GM21529 (cell line): Measurements from ENCODE around the gene KLHL21.
A peak's percentile ranks its signal among the peaks of the same experiment; 100 is the strongest.
"Not testable (repeated sequence)": the region's sequence is repeated elsewhere in the genome, so short reads cannot be mapped to it uniquely, and the experiment has no call there.

Source experiments
- ATAC-seq: cut with Tn5 transposase; IDR thresholded peaks from one replicate; pipeline ENCODE4 v1.9.1; 2021; ENCODE audit not compliant: unreplicated experiment

KLHL21 gene

DNA sequence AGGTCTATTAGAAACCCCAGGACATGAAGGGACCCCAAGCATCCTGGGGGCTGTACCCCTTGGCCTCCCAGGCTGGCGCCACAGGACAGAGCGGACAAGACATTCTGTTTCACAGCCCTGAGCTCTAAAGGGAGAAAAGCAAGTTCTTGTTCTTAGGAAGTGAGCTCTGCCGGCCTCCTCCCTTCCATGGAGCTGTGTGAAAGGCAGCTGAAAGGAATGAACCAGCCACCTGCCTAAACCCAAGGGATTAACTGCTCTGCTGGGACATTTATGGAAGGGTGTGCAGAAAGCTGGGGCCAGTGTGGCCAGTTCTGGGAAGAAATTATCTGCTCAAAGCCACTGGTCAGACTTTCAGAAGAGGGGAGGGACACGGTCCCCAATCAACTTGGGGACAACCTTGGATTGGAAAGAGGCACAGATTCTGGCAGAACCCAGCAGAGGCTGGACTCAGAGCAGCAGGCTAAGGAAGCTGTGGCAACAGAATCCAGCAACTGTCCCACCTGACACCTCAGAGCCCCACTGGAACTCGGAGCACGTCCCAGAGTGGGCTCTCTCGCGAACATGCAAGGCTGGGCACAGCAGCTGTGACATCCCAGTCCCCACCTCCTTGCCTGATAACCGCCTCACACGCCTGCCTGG is 2.1 kb downstream of the KLHL21 start:
- ATAC-seq, result peak; percentile 2

DNA sequence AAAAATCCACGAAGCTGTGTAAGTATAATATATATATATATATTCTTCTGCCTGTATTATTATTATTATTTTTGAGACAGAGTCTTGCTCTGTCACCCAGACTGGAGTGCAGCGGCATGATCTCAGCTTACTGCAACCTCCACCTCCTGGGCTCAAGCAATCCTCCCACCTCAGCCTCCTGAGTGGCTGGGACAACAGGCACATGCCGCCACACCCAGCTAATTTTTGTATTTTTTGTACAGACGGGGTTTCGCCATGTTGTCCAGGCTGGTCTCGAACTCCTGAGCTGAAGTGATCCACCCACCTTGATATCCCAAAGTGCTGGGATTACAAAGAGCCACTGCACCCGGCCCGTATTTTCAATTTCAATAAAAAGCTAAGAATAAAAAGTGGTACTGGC is 2.7 kb downstream of the KLHL21 start:
- not testable (repeated sequence) for ATAC-seq

DNA sequence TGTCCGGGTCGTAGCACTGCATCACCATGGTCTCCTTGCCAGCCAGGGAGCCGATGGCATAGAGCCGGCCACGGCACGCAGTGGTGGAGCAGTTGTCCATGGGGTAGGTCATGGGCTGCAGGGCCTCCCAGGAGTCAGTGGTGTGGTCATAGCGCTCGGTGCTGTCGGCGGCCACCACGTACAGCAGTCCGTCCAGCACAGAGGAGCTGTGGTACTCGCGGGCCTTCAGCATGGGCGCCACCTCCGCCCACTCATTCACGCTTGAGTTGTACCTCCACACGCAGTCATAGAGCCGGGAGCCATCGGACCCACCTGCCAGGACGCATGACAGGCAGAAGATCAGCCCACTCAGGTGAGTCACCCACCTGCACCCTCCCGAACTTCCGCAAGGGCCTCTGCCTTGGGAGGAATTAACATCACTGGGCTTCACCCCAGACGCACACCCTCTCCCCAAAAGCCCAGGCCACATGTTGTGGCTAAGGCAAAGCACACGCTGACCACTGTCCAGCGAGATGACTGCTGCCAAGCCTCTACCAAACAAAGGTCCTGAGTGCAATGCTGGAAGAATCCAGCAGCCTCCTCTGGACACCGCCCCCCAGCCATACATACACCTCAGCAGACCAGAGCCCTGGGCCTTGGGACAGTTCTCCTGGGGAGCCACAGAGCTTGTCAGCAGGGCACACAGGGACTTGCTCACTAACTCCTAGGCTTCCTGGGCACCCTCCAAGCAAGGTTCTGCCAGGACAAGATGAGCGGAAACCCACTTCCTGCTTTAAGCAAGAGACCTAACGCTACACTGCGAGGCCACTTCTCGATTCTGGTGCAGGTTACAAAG is 3.3 kb downstream of the KLHL21 start:
- no peak for ATAC-seq

DNA sequence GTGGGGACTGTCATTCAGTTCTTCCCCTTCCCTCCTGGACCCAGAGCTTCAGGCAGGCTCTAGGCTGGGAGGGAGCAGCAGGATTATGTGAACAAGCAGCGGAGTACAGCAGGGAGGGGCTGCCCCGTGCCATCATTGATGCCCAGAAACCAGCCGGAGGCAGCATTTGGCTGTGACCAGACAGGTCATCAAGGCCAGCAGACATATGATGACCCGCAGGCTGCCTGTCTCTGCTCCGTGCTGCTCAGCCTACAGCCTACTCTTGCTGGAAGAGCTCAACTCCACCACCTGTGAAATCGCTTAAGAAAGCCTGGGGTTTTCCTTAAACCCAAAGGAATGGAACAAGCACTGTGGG is 4.9 kb downstream of the KLHL21 start:
- no peak for ATAC-seq

DNA sequence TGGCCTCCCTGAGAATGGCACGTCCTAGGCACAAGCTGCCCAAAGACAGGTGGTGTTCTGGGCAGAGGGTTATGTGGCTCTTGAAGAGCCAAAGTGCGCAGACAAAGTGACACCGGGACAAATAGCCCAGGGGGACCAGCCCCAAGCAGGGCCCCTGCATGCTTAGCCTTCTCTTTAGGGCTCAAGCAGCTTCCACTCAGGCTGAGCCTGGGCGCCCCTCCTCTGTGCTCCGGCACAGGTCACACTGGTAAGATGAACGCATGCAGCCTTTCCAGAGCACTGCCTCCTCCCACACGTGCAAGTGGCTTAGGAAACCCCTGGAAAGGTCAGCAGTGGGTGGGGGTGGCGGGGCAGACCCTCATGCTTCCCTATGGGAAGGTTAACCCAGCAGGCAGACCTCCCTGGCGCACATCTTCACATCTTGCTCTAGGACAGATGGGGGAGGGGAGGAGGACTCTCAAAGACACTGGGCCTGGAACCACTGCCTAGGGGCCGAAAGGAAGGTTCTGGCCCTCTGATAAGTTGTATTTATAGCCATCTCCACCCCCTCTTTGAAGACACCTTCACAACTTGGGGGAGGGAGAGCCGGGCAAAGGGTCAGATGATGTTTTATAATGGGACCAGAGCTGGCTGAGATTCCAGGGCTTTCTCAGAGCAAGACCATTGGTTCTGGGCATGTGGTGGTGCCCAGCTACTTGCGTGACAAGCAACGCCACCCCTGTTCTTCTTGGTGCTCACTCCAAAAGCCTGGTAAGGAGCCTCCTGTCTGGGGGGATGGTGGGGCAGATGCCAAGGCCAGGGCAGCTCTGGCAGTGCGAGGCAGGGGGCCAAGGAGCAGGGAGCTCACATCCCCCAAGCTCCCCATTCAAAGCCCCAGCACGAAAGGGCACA is 5.5 kb downstream of the KLHL21 start:
- no peak for ATAC-seq

DNA sequence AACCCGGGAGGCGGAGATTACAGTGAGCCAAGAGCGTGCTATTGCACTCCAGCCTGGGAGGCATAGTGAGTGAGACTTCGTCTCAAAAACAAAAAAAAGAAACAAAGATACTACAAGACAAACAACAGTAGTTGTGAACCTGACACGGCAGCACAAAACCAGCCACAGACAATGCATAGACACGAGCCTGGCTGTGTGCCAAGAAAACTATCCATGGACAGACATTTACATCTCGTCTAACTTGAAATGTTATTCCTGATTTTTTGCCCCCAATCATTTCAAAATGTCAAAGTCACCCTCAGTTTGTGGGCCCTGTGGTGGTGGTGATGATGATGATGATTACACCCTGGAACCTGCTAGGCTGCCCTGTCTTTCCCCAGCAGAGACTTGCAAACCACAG is 6.3 kb downstream of the KLHL21 start:
- ATAC-seq, result no peak

DNA sequence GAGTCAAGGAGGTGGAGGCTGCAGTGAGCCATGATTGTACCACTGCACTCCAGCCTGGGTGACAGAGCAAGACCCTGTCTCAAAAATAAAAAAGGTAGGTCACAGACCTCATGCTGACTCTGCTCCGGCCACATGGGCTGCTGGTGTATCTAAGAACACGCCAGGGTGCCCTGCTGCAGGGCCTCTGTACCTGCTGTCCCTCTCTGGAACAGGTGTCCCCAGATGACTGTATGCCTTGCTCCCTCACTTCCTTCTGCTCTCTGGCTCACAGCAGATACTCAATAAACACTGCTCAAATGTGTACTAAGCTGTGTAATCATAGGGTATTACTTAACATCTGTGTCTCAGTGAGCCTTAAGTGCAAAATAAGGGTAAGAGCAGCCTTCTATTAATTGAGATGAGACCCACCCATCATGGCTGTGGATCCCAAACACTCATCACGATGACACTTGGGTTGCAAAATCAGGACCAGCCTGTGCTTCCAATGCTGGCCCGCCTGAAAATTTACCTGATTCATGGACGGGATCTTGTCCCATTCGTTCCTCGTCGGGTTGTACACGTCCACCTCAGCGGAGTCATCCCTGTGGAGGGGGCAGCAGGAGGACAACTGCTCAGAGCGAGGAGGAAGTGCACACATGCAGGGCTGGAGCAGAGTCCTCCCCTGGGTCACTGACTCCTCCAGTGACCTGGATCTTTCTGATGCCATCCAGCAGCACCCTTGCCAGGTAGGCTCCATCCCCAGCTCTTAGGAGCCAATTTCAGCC is 7.5 kb downstream of the KLHL21 start:
- ATAC-seq, result no peak

DNA sequence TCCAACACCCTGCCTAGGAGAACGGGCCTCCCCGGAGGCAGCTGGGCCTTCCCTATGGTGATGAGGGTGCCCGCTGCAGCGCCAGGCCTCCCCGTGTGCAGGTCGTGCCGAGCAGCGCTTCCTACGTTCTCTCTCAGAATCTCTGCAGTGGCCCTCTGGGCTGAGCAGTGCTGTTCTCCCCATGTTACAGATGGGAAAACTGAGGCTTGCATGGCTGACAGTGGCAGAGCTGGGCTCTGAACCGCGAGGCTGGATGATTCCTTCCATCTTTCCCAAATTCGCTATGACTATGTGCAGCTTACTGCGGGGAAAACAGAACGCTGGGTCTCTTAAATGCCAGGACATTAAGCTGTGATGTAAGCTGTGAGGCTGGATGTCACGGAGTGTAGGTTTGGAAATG is 8.9 kb downstream of the KLHL21 start:
- no peak for ATAC-seq

DNA sequence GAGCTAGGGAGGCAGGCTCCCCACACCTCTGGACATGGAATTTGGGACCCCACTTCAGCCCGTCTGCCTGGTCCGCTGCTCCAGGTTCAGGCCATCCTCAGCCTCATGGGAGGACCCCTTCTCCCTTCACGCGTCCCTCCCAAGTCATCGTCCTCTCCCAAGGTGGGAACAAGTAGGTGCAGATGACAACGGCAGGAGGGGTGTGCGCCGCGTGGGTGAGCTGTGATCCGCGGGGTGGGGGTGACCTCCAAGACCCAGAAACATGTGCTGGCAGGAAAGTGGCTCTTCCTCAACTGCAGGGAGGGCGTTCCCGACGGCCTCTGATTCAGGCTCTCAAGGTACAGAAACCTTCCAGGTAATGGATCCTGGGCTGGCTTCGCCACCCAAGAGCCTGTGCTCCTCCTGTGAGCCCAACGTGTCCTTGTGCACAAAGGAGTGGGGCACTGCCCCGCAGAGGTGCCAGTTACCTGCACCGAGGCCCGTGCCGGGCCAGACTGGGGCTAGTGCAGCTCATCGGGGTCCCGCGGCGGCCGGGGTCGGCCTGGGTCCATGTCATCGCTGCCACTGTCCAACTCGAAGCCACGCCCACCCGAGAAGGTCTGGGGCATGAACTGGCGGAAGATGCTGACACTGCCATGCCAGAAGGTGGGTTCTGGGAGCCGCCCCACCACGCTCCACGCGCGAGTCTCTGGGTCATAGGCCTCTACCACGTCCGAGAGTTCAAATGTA is 9.6 kb downstream of the KLHL21 start:
- no peak for ATAC-seq

DNA sequence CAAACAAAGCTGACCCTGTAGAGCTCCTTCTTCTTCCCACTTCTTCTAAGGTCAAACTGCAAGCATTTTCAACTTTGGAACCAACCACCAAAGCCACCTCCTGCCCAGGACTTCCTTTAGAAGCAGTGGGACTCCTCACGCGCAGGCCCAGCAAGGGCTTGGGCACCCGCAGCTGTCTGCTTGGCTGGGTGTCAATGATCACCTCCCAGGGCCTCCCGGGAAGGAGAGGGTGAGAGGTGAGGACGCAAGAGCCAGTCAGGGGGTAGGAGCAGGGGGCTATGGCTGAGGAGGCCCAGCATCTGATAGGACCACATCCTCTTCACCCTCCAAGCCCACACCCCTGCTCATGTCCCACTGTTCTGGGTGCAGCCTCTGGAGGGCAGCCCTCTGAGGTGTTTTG is 10.2 kb downstream of the KLHL21 start:
- ATAC-seq, result no peak

DNA sequence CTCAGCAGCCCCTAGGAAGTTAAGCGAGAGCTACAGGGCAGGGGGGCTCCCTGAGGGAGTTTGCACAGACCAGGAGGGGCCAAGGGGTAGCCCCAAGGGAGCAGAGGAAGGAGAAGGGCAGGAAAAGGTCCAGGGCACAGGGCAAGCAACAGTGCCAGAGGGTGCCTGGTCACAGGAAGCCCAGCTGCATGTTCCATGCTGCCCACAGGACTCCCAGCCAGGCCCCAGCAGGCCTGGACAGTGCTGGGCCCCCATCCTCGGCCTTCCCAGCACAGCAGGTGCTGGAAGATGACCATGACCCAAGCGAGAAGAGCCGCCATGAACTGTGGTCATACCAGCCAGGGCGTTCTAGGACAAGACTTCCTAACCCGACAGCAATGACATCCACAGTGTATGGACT is 11.0 kb downstream of the KLHL21 start:
- no peak for ATAC-seq

DNA sequence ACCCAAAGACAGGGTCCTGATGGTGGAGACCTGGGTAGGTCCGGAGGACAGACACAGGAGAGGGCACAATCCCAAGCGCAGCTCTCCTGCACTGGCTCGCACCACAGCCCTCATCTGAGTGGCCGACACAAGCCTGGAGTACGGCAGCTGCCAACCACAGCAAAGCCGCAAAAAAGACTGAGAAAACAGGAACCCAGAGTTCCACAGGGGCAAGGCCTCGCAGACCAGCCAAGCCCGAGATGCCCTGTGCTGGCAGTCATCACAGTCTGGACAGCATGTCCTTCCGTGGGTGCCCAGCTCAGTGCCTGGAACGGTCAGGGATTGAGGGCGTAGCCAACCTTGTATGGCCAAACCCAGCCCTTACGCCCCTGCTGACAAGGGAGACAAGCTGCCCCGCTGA is 11.4 kb downstream of the KLHL21 start:
- ATAC-seq, result no peak

DNA sequence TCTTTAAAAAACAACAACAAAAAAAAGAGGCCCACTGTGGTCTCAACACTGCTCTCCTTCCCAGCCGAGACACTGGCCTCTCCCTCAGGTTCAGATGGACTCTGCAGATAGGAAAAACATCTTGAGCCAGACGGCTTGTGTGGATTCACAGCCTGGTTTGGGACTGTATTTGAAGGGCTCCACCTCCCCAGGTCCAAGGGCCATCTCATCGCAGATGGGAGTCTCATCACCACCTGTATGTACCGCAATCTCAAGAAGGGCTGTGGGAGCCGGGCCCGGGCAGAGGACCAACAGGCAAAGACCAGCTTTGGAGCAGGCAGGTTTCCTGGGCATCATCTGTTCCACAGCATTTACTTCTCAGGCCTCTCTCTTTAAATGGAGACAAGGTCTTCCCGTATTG is 12.6 kb downstream of the KLHL21 start:
- ATAC-seq, result no peak

DNA sequence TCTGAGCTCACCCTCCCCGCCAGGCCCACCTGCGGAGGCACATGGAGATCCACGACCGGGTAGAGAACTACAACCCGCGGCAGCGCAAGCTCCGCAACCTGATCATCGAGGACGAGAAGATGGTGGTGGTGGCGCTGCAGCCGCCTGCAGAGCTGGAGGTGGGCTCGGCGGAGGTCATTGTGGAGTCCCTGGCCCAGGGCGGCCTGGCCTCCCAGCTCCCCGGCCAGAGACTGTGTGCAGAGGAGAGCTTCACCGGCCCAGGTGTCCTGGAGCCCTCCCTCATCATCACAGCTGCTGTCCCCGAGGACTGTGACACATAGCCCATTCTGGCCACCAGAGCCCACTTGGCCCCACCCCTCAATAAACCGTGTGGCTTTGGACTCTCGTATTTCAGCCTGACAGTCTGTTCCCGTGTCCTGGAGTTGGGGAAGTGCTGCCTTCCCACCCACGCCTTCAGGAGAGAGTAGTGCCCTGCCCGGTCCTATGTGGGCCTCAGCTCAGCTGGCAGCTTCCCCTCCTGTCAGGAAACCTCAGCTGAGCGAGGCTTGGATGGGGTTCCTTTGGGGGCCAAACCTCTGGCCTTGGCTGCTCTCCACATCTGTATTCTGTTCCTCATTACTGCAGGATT is 13.7 kb downstream of the KLHL21 start:
- ATAC-seq, result no peak

DNA sequence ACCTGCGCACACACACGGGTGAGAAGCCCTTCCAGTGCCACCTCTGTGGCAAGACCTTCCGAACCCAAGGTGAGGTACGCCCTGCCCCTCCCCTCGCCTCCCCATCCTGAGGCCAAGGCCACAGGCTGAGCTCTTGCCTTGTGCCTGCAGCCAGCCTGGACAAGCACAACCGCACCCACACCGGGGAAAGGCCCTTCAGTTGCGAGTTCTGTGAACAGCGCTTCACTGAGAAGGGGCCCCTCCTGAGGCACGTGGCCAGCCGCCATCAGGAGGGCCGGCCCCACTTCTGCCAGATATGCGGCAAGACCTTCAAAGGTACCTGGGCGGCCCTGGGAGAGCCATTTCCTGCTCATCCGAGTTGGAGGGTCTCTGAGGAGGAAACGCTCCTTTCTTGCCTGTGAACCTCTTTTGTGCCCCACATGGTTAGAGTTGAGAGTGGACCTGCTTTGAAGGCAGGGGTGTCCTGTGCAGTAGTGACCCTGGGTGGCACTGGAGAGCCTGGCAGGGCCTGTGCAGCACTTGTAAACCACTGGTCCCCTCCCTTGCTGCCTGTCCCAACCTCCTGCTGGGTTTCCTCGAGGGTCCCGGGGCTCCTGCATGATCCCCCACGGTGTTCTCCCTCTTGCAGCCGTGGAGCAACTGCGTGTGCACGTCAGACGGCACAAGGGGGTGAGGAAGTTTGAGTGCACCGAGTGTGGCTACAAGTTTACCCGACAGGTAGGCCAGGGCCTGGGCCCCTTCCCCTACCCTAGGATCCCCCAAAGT is 14.4 kb downstream of the KLHL21 start:
- ATAC-seq, result no peak

DNA sequence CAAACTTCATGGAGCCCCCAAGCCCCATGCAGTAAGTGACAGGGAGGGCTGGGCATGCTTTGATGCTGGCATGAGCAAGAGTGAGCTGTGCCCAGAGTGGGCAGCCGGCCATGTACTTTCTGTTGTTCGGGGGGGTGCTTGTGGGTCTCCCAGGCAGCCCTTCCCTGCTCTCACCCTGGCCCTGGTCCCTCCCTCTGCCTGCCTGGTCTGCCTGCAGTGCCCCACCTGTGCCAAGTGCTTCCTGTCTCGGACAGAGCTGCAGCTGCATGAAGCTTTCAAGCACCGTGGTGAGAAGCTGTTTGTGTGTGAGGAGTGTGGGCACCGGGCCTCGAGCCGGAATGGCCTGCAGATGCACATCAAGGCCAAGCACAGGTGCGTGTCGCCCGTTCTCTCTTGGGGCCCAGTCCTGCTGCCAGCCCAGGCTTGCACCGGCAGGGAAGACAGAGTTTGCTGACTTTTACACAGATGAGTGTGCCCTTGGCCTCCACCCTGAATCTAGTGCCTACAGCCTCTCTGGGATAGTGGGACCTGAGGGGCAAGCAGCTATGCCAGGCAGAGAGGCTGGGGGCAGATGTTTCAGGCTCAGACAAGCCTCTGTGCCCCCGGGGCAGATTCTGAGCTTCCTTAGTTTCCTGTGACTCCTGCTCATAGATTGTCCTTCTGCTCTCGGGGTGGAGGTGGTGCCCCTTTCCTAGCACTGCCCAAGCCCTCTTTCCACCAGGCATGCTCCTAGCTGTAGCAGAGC is 15.2 kb downstream of the KLHL21 start:
- no peak for ATAC-seq

DNA sequence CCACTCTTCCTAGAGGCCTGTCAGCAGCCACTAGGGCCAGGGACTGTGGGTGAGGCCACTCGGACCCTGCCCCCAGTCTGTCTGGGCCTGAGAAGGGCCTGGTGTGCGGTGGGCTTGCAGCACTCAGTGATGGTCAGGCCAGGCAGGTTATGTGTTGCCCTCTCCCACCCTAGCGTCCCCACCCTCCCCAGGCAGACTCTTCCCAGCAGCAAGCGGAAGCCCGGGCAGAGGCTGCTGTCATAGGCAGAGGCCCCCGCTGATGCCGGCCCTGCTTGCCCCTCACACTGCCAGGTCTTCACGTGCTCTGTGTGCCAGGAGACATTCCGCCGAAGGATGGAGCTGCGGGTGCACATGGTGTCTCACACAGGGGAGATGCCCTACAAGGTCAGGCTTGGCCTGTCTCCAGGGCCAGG is 16.3 kb downstream of the KLHL21 start:
- no peak for ATAC-seq

DNA sequence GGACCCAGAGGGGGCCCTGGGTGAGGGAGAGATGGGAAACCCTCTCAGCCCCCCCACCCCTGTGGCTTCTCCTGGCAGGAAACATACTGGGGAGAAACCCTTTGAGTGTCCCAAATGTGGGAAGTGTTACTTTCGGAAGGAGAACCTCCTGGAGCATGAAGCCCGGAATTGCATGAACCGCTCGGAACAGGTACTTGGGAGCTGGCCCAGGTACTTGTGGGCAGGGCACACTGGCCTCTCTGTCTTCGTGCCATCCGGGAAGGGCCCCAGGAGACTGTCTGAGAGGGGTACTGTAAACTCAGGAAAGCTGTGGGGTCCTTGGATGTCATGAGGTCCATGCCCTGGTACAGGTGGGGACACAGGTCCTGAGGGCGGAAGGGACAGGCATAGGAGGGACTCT is 16.8 kb downstream of the KLHL21 start:
- no peak for ATAC-seq
